ENCODE measurements around the gene ATXN2L.
"Not testable (repeated sequence)": the region's sequence is repeated elsewhere in the genome, so short reads cannot be mapped to it uniquely, and the experiment has no call there.

Gene ATXN2L, protein sequence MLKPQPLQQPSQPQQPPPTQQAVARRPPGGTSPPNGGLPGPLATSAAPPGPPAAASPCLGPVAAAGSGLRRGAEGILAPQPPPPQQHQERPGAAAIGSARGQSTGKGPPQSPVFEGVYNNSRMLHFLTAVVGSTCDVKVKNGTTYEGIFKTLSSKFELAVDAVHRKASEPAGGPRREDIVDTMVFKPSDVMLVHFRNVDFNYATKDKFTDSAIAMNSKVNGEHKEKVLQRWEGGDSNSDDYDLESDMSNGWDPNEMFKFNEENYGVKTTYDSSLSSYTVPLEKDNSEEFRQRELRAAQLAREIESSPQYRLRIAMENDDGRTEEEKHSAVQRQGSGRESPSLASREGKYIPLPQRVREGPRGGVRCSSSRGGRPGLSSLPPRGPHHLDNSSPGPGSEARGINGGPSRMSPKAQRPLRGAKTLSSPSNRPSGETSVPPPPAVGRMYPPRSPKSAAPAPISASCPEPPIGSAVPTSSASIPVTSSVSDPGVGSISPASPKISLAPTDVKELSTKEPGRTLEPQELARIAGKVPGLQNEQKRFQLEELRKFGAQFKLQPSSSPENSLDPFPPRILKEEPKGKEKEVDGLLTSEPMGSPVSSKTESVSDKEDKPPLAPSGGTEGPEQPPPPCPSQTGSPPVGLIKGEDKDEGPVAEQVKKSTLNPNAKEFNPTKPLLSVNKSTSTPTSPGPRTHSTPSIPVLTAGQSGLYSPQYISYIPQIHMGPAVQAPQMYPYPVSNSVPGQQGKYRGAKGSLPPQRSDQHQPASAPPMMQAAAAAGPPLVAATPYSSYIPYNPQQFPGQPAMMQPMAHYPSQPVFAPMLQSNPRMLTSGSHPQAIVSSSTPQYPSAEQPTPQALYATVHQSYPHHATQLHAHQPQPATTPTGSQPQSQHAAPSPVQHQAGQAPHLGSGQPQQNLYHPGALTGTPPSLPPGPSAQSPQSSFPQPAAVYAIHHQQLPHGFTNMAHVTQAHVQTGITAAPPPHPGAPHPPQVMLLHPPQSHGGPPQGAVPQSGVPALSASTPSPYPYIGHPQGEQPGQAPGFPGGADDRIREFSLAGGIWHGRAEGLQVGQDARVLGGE

DNA sequence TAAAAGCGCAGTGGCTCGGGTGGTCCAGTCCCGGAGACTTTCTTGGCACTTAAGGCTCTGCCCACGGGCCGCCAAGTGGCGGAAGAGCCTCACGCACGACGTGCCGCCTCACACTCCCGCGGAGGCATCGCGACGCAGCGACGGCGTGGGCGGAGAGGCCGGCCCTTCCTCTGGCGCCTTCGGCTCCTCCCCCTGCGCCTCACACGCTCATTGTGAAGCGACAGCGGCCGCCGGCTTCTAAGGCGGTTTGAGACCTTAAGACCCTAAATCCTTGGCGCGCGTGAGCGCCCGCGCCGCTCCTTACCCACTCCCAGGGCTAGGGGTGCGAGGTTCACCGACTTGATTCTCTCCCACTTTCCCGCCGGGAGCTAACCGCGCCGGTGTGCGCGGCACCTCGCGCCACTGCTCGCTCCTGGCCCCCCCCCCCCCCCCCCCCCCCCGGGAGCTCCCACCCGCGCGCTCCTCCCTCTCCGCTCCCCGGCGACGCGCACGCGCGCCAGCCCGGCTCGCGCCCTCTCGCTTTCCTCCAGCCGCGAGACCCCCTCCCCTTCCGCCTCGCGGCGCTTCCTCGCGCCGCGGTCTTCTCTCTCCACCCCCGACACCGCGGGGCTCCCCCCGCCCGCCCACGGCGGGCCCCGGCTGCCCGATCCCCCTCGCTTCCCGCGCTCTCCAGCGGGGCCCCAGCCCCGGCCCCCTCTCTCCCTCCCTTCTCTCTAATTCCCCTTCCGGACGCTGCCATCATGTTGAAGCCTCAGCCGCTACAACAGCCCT lies at the start of gene ATXN2L:
Gene ATXN2L (plus strand): TSS at position 480 of the 771 bp plus-strand sequence. CDS start 261 bp downstream, at position 741.
- peak; percentile 84 to 98 (median 92) for DNase-seq
- intact Hi-C loops (cut with DNase I), result loop anchor here (5.0 kb wide), 1 partner anchor 125 kb away; no protein-coding TSS in a partner anchor

DNA sequence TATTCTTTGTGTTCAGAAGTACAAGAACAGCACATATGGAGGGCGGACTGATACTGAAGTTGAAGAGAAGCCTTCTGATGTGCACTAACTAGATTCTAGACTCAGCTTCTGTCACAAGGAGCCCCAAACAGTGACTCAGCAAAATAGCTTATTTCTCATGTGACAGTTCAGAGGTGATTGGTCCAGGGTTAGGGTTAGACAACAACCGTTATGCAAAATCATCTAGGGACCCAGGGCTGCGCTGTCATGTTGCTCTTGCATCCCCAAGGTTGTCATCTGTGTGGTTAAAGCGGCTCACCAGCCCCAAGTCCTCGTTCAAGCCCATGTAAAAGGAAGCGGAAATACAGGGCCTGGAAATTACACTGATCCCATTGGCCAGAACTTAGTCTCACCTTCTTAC lies 41.1 kb upstream of the ATXN2L start:
- intact Hi-C loops (cut with DNase I); DNase-seq: not testable (repeated sequence)

- intact Hi-C loops (cut with DNase I); DNase-seq: not testable (repeated sequence)
Measured at GRCh38 chr16:28782357-28782756, 40.4 kb upstream of the ATXN2L start.

DNA sequence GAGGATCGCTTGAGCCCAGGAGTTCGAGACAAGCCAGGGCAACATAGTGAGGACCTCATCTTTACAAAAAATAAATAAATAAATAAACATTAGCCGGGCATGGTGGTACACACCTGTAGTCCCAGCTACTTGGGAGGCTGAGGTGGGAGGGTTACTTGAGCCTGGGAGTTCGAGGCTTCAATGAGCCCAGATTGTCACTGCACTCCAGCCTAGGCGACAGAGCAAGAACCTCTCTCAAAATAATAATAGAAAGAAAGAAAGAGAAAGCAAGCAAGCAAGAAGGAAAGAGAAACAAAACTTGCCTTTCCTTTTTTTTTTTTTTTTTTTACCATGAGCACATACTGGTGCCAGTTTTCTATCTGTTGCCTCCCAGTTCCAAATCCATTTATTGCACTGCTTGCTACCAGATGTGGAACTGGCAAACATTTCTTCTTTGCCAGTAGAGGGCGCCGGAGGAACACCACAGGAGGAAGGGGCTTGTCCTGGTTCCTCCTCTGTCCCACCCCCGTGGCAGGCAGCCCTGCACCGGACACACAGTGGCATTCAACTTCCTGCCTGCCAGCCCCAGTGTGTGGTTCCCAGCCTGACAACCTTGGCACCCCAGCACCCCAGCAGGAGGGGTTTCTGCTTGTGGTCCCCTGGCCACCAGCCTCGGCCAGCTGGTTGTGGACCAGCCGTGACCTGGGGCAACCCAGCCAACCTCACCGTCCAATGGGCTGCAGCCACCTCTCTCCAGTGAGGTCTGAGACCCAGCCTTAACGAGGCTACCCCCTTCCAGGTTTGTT lies 20.4 kb upstream of the ATXN2L start:
- intact Hi-C loops (cut with DNase I), result not testable (repeated sequence)
- DNase-seq, result peak in 8 of 10 donors; percentile 33 to 90 (median 50)

- intact Hi-C loops (cut with DNase I); DNase-seq: not testable (repeated sequence)
Measured at GRCh38 chr16:28807445-28808120, 15.2 kb upstream of the ATXN2L start.

GRCh38 chr16:28820016-28820415 lies 2.8 kb upstream of the ATXN2L start:
- intact Hi-C loops (cut with DNase I), result loop anchor here (5.0 kb wide), 1 partner anchor 127 kb away; no protein-coding TSS in a partner anchor

GRCh38 chr16:28820546-28820945 lies 2.3 kb upstream of the ATXN2L start:
- intact Hi-C loops (cut with DNase I), result loop anchor here (5.0 kb wide), 1 partner anchor 127 kb away; no protein-coding TSS in a partner anchor
- peak in 2 of 10 donors; percentile 26 to 34 for DNase-seq

More at GRCh38 chr16:28820016-28820415, 2.8 kb upstream of the ATXN2L start:
- peak in 2 of 10 donors; percentile 6 to 41 for DNase-seq

GRCh38 chr16:28821874-28822519 lies 802 bp upstream of the ATXN2L start:
- intact Hi-C loops (cut with DNase I), result loop anchor here (5.0 kb wide), 1 partner anchor 125 kb away; no protein-coding TSS in a partner anchor
- peak in 2 of 10 donors; percentile 32 to 36 for DNase-seq

GRCh38 chr16:28823291-28823872 lies 583 bp downstream of the ATXN2L start:
- intact Hi-C loops (cut with DNase I), result loop anchor here (5.0 kb wide), 1 partner anchor 124 kb away; no protein-coding TSS in a partner anchor
- no peak for DNase-seq

- DNase-seq, result peak; percentile 89 to 99 (median 96)
- intact Hi-C loops (cut with DNase I), result loop anchor here (1.0 to 5.0 kb wide), 2 partner anchors 22 to 123 kb away; partner anchors contain the start of gene TUFM
Measured at GRCh38 chr16:28823873-28824716, 1.3 kb downstream of the ATXN2L start.

GRCh38 chr16:28824717-28824973 lies 1.8 kb downstream of the ATXN2L start:
- intact Hi-C loops (cut with DNase I), result loop anchor here (1.0 to 5.0 kb wide), 2 partner anchors 22 to 123 kb away; partner anchors contain the start of gene TUFM
- peak in 2 of 10 donors; percentile 2 to 46 for DNase-seq

- intact Hi-C loops (cut with DNase I), result no loop called here
- peak in 3 of 10 donors; percentile 60 to 76 (median 75) for DNase-seq
Measured at GRCh38 chr16:28826141-28826540, 3.3 kb downstream of the ATXN2L start.

- DNase-seq, result peak in 3 of 10 donors; percentile 19 to 59 (median 39)
- intact Hi-C loops (cut with DNase I), result no loop called here
Measured at GRCh38 chr16:28829747-28830146, 6.9 kb downstream of the ATXN2L start.

- DNase-seq, result peak in 3 of 10 donors; percentile 22 to 56 (median 52)
- intact Hi-C loops (cut with DNase I), result no loop called here
Measured at GRCh38 chr16:28830531-28830930, 7.7 kb downstream of the ATXN2L start.

DNA sequence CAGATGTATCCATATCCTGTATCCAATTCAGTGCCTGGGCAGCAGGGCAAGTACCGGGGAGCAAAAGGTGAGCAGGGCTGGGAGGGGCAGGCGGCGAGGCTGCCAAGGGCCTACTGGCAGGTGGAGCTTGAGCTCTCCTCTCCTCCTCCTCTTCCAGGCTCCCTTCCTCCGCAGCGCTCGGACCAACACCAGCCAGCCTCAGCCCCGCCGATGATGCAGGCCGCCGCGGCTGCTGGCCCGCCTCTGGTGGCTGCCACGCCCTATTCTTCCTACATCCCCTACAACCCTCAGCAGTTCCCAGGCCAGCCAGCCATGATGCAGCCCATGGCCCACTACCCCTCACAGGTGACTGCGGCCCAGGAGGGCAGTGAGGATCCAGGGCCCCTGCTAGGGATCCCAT lies 11.6 kb downstream of the ATXN2L start:
- intact Hi-C loops (cut with DNase I), result no loop called here
- DNase-seq, result peak in 1 of 10 donors; percentile 70
